Left ventricle myocardium inferior (tissue), 1 donor: ENCODE results near the gene NFIB. TPM values are rescaled to one million over a fixed set of nuclear protein-coding genes. Genes with fewer than 3 reads are reported as not detected.

Source experiments
- DNase-seq: peaks from one replicate; pipeline ENCODE4 v3.0.0-alpha.2; 2020
- H3K27ac ChIP-seq: fragments of 200-600 bp; replicated peaks from 2 replicates; pipeline ENCODE4 v1.8.0; 2021
- H3K27me3 ChIP-seq: fragments of 200-600 bp; 2 replicates; pipeline ENCODE4 v1.8.0; 2021; ENCODE audit warnings: low read depth
- H3K36me3 ChIP-seq: fragments of 200-600 bp; 2 replicates; pipeline ENCODE4 v1.8.0; 2021
- H3K4me1 ChIP-seq: fragments of 200-600 bp; 2 replicates; pipeline ENCODE4 v1.8.0; 2021
- H3K4me3 ChIP-seq: fragments of 200-600 bp; 2 replicates; pipeline ENCODE4 v1.8.0; 2021; ENCODE audit warnings: mild to moderate bottlenecking, moderate library complexity
- H3K9me3 ChIP-seq: fragments of 200-600 bp; replicated peaks from 2 replicates; pipeline ENCODE4 v1.8.0; 2021
- CTCF ChIP-seq: fragments of 200-600 bp; IDR thresholded peaks from 2 replicates; pipeline ENCODE4 v1.8.0; 2021; ENCODE audit warnings: antibody characterized with exemption, mild to moderate bottlenecking, borderline replicate concordance
- intact Hi-C: fragments of 100-400 bp; cut with micrococcal nuclease; formaldehyde crosslinking; loops from one replicate; pipeline ENCODE4 v1.11.0; 2022
- total RNA-seq: library from RNA; stranded (reverse); fragmentation: NEBNext Ultra II Directional; extraction: Animal tissue kit (Norgen Biotek cat#: 25700); gene quantifications from one replicate; pipeline ENCODE4 v1.2.1, GENCODE V29; 2021
- donor health status: DM: no; HTN: yes; CAD: no; lungs with severe emphysema.

NFIB gene
- total RNA-seq, 1 donor from 2014 or later = 110 TPM

GRCh38 chr9:14175778-14176177 lies 138.2 kb downstream of the NFIB start:
- TF ChIP-seq CTCF = no peak
- DNase-seq = no peak
- Histone ChIP-seq H3K4me1 (peaks cover 63% of the 10 kb centered on the region), H3K4me3 (no peak overlapping the region), H3K36me3 (no peaks in the 10 kb centered on the region), H3K9me3 (no peaks in the 10 kb centered on the region), H3K27ac (no peak overlapping the region), H3K27me3 (no peaks in the 10 kb centered on the region)
- intact Hi-C loops = no loop called here

DNA sequence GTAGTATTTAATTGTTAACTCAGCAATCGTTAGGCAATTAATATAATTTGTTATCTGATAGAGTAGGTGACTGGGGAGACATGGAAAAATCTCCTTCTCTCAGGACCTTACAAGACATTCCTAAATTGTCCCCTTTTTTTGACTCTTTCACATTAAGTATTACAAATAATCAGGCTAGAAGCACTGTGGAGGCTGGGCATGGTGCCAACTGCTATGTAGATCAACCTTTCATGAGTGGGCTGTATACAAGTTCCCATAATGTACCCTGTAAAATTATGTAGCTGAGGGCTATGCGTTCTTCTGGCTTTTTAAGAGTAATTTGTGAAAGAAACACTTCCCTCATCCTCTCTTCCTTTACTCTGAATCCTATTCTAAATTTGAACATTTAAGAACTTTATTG lies 140.2 kb downstream of the NFIB start:
- H3K4me1 ChIP-seq = peaks cover 61% of the 10 kb centered on the region
- H3K9me3 ChIP-seq = no peaks in the 10 kb centered on the region
- H3K4me3 ChIP-seq = no peak overlapping the region
- H3K36me3 ChIP-seq = no peaks in the 10 kb centered on the region
- intact Hi-C loops = no loop called here
- no peak for DNase-seq
- H3K27me3 ChIP-seq = no peaks in the 10 kb centered on the region
- TF ChIP-seq CTCF = no peak
- no peak overlapping the region for H3K27ac ChIP-seq

DNA sequence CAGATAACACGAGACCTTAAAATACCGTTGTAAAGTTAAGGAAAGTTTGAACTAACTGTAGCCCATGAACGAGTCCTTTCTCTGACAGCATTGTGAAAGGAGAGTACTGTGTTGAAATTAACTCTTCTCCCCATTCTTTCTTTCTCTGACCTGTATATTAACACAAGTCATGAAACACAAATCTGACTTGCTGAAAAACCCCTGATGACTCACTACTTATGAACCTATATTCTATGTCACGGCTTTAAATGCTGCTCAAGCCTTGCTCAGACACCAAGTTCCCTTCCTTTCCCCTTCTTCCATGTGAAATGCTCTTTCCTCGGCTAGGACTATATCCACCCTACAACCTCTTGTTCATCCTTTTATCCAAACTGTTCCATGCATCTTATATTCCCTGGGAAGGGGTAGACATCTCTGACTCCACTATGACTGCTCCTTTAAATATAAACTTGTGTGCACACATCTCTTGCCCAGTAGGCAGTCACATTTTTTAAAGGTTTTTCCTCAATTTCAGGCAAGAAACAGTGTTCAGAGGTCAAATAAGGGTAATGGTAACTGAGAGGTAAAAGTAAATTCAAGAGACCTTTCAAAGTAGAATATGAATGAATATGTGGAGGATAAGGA lies 142.9 kb downstream of the NFIB start:
- no peak for TF ChIP-seq CTCF
- H3K9me3 ChIP-seq = no peaks in the 10 kb centered on the region
- no peak overlapping the region for H3K27ac ChIP-seq
- H3K4me3 ChIP-seq = no peak overlapping the region
- no peak for DNase-seq
- H3K36me3 ChIP-seq = no peaks in the 10 kb centered on the region
- intact Hi-C loops = no loop called here
- peaks cover 66% of the 10 kb centered on the region for H3K4me1 ChIP-seq
- H3K27me3 ChIP-seq = no peaks in the 10 kb centered on the region

DNA sequence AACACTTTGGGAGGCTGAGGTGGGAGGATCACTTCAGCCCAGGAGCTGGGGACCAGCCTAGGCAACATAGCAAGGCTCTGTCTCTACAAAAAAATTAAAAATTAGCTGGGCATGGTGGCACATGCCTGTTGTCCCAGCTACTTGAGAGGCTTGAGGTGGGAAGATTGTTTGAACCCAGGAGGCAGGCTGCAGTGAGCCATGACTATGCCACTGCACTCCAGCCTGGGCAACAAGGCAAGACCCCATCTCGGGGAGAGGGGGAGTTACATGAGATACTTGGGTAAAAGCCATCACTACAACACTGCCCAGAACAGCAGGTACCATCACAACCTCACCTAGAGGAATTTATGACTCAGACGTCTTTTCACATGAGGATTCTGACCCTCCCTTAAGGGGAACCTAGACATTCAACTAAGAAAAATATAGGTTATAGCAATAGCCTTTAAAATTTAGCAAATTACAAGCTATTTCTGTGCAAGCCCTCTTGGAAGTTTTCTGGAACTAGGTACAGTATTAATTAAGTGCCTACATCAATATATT lies 143.5 kb downstream of the NFIB start:
- Histone ChIP-seq H3K4me3 (no peak overlapping the region), H3K27me3 (no peaks in the 10 kb centered on the region), H3K4me1 (peaks cover 66% of the 10 kb centered on the region), H3K36me3 (no peaks in the 10 kb centered on the region), H3K27ac (no peak overlapping the region), H3K9me3 (no peaks in the 10 kb centered on the region)
- intact Hi-C loops = no loop called here
- no peak for TF ChIP-seq CTCF
- no peak for DNase-seq

- H3K9me3 ChIP-seq = no peaks in the 10 kb centered on the region
- H3K27ac ChIP-seq = no peak overlapping the region
- H3K4me3 ChIP-seq = no peak overlapping the region
- TF ChIP-seq CTCF = no peak
- no peaks in the 10 kb centered on the region for H3K36me3 ChIP-seq
- H3K4me1 ChIP-seq = peaks cover 78% of the 10 kb centered on the region
- DNase-seq = no peak
- intact Hi-C loops = no loop called here
- no peaks in the 10 kb centered on the region for H3K27me3 ChIP-seq
These were observed 145.6 kb downstream of the NFIB start for GRCh38 chr9:14168381-14168780.
